GM19099 (cell line): ENCODE measurements around the gene TTLL5.

Experiments used
- POLR2A ChIP-seq: IDR thresholded peaks from 3 replicates; pipeline ENCODE4 v1.6.1; 2011; ENCODE audit warnings: low read depth; ENCODE audit not compliant: insufficient read length; ENCODE audit errors: extremely low read depth

Gene TTLL5

GRCh38 chr14:75835737-75836136 lies 174.7 kb downstream of the TTLL5 start:
- no peak for TF ChIP-seq POLR2A

GRCh38 chr14:75837151-75837787 lies 176.2 kb downstream of the TTLL5 start:
- no peak for TF ChIP-seq POLR2A

- TF ChIP-seq POLR2A, result no peak
These were observed 179.9 kb downstream of the TTLL5 start for GRCh38 chr14:75840911-75841310.

- no peak for TF ChIP-seq POLR2A
These were observed 181.5 kb downstream of the TTLL5 start for GRCh38 chr14:75842551-75842950.

GRCh38 chr14:75844486-75844885 lies 183.4 kb downstream of the TTLL5 start:
- TF ChIP-seq POLR2A, result no peak

- no peak for TF ChIP-seq POLR2A
These were observed 184.2 kb downstream of the TTLL5 start for GRCh38 chr14:75845136-75845804.

- no peak for TF ChIP-seq POLR2A
These were observed 186.5 kb downstream of the TTLL5 start for GRCh38 chr14:75847584-75847983.

GRCh38 chr14:75848167-75848913 lies 187.3 kb downstream of the TTLL5 start:
- TF ChIP-seq POLR2A, result no peak

- no peak for TF ChIP-seq POLR2A
These were observed 188.4 kb downstream of the TTLL5 start for GRCh38 chr14:75849300-75849895.

- TF ChIP-seq POLR2A, result no peak
These were observed 190.5 kb downstream of the TTLL5 start for GRCh38 chr14:75851574-75851866.

- TF ChIP-seq POLR2A, result no peak
These were observed 193.2 kb downstream of the TTLL5 start for GRCh38 chr14:75854111-75854799.

GRCh38 chr14:75857199-75857598 lies 196.2 kb downstream of the TTLL5 start:
- no peak for TF ChIP-seq POLR2A

GRCh38 chr14:75858362-75858761 lies 197.3 kb downstream of the TTLL5 start:
- TF ChIP-seq POLR2A, result no peak

- no peak for TF ChIP-seq POLR2A
These were observed 198.7 kb downstream of the TTLL5 start for GRCh38 chr14:75859746-75860145.

GRCh38 chr14:75860561-75861160 lies 199.6 kb downstream of the TTLL5 start:
- TF ChIP-seq POLR2A, result no peak

- no peak for TF ChIP-seq POLR2A
These were observed 200.1 kb downstream of the TTLL5 start for GRCh38 chr14:75861161-75861621.

- no peak for TF ChIP-seq POLR2A
These were observed 202.2 kb downstream of the TTLL5 start for GRCh38 chr14:75863221-75863620.
